ENCODE measurements around the gene BICRAL. TPM values are rescaled to one million over a fixed set of nuclear protein-coding genes. Genes with fewer than 3 reads are reported as not detected.

Gene BICRAL
- total and polyA plus RNA-seq, 9 of the 15 experiments (the other 6 are each of a cell fraction or from before 2014, with no cell fraction given): 1.2 to 11.9 (median 5.6) TPM

DNA sequence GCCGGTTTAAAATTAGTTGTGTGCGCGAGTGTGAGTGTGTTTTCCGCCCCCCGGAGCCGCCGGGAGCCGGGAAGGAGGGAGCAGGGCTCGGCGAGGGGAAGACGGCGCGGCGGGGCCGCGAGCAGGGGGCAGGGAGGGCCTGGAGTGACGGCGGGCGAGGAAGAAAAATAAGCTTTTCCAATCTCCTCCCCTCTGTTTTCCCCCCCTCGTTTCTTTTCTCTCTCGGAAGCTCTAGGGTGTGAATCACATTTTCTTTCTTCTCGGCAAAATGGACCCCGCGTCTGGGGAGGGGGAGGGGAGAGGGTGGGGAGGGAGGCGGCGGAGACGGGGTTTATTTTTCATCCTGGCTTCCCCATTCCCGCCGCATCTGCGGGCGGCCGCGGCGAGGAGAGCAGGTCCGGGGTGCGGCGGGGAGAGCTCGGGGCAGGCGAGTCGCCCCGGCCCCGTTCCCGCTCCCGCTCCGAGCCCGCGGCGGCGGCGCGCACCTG lies 881 bp downstream of the BICRAL start (continued):
- TF ChIP-seq, protein P1, sequence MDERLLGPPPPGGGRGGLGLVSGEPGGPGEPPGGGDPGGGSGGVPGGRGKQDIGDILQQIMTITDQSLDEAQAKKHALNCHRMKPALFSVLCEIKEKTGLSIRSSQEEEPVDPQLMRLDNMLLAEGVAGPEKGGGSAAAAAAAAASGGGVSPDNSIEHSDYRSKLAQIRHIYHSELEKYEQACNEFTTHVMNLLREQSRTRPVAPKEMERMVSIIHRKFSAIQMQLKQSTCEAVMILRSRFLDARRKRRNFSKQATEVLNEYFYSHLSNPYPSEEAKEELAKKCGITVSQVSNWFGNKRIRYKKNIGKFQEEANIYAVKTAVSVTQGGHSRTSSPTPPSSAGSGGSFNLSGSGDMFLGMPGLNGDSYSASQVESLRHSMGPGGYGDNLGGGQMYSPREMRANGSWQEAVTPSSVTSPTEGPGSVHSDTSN (CRISPR knock-in tag; IDR thresholded peaks at IDR 0.05; ENCODE audit: low read depth): no peak
- TF ChIP-seq, protein P1 (tag; conservative IDR thresholded peaks at IDR 0.05; ENCODE audit: low read depth): peak; percentile 41; the same call in 1 of the 2 replicates
- TF ChIP-seq, protein P2, sequence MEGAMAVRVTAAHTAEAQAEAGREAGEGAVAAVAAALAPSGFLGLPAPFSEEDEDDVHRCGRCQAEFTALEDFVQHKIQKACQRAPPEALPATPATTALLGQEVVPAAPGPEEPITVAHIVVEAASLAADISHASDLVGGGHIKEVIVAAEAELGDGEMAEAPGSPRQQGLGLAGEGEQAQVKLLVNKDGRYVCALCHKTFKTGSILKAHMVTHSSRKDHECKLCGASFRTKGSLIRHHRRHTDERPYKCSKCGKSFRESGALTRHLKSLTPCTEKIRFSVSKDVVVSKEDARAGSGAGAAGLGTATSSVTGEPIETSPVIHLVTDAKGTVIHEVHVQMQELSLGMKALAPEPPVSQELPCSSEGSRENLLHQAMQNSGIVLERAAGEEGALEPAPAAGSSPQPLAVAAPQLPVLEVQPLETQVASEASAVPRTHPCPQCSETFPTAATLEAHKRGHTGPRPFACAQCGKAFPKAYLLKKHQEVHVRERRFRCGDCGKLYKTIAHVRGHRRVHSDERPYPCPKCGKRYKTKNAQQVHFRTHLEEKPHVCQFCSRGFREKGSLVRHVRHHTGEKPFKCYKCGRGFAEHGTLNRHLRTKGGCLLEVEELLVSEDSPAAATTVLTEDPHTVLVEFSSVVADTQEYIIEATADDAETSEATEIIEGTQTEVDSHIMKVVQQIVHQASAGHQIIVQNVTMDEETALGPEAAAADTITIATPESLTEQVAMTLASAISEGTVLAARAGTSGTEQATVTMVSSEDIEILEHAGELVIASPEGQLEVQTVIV (CRISPR knock-in tag; IDR thresholded peaks at IDR 0.05; ENCODE audit: borderline replicate concordance): peak; percentile 33; the same call in 1 of the 2 replicates
- TF ChIP-seq CREB1 (IDR thresholded peaks at IDR 0.05): no peak; the same call in 1 of the 2 replicates
- TF ChIP-seq CREB1 (CRISPR knock-in tag; IDR thresholded peaks at IDR 0.05): 0 out of 2 replicates have a peak, but pooled peaks have one; percentile 9
- TF ChIP-seq MAFG (tag; conservative IDR thresholded peaks at IDR 0.05): no peak
- TF ChIP-seq RBFOX2 (IDR thresholded peaks at IDR 0.05; ENCODE audit: low read depth, low read length): no peak
- TF ChIP-seq RUNX1 (IDR thresholded peaks at IDR 0.05; ENCODE audit: low read depth): no peak
- TF ChIP-seq, protein P3, sequence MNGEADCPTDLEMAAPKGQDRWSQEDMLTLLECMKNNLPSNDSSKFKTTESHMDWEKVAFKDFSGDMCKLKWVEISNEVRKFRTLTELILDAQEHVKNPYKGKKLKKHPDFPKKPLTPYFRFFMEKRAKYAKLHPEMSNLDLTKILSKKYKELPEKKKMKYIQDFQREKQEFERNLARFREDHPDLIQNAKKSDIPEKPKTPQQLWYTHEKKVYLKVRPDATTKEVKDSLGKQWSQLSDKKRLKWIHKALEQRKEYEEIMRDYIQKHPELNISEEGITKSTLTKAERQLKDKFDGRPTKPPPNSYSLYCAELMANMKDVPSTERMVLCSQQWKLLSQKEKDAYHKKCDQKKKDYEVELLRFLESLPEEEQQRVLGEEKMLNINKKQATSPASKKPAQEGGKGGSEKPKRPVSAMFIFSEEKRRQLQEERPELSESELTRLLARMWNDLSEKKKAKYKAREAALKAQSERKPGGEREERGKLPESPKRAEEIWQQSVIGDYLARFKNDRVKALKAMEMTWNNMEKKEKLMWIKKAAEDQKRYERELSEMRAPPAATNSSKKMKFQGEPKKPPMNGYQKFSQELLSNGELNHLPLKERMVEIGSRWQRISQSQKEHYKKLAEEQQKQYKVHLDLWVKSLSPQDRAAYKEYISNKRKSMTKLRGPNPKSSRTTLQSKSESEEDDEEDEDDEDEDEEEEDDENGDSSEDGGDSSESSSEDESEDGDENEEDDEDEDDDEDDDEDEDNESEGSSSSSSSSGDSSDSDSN (IDR thresholded peaks at IDR 0.05; ENCODE audit: borderline replicate concordance in 1 of 2, low read depth in 2 of 2, low read length in 2 of 2): peak; percentile 14 to 93; a peak in 3 of 4 replicates
- TF ChIP-seq POLR2A (conservative IDR thresholded peaks at IDR 0.05): peak; percentile 86
- no peak for TF ChIP-seq NCOA1 (IDR thresholded peaks at IDR 0.05; ENCODE audit: low read depth)
- TF ChIP-seq ZBTB2 (IDR thresholded peaks at IDR 0.05): no peak
- TF ChIP-seq EHMT2 (IDR thresholded peaks at IDR 0.05): no peak
- TF ChIP-seq MITF (IDR thresholded peaks at IDR 0.05): no peak
- no peak for TF ChIP-seq ELK3 (CRISPR knock-in tag; IDR thresholded peaks at IDR 0.05)
- TF ChIP-seq NR3C1 (CRISPR knock-in tag; IDR thresholded peaks at IDR 0.05): no peak
- TF ChIP-seq HMG20A (CRISPR knock-in tag; conservative IDR thresholded peaks at IDR 0.05): no peak
- TF ChIP-seq ZKSCAN8 (CRISPR knock-in tag; IDR thresholded peaks at IDR 0.05): no peak

All from K562 (cell line).